SK-N-SH (cell line): Measurements from ENCODE around the gene PRKRIP1. TPM values are rescaled to one million over a fixed set of nuclear protein-coding genes. Genes with fewer than 3 reads are reported as not detected.
"Not testable (repeated sequence)": the region's sequence is repeated elsewhere in the genome, so short reads cannot be mapped to it uniquely, and the experiment has no call there.

Source experiments
- CTCF ChIA-PET: fragments of 300-600, 350-600 bp; formaldehyde crosslinking; extraction: SDS; loops from one replicate; lab custom pipeline; 2021; lab: Yijun Ruan, JAX
- POLR2A ChIA-PET: fragments of 350-600 bp; sonication (Branson Sonifier 250); formaldehyde crosslinking; extraction: SDS; loops from one replicate; lab custom pipeline; 2020; ENCODE audit warnings: antibody characterized with exemption, inconsistent platforms; lab: Yijun Ruan, JAX
- DNase-seq: peaks from one replicate; pipeline ENCODE4 v3.0.0; 2012
- H2AFZ ChIP-seq: fragments of 200-600 bp; sonication (generic); 2 replicates; pipeline ENCODE4 v1.8.1; 2016; ENCODE audit warnings: antibody characterized with exemption, mild to moderate bottlenecking, low read depth
- H3F3A ChIP-seq: fragments of 200-600 bp; sonication (generic); replicated peaks from 2 replicates; pipeline ENCODE3; 2016; ENCODE audit warnings: antibody characterized with exemption, mild to moderate bottlenecking; ENCODE audit not compliant: insufficient read depth
- H3K27ac ChIP-seq, 2 experiments: fragments of 200-500 bp in 1 of 2; fragments of 200-600 bp in 1 of 2; sonication (Bioruptor generic) in 1 of 2; sonication (generic), shearing (Covaris generic) in 1 of 2; 2 replicates each; pipeline versions ENCODE4 v1.5.1 to v1.6.1; 2014 to 2016; ENCODE audit warnings: low read depth in 2 of 2, inconsistent platforms in 1 of 2, low read length in 1 of 2, mild to moderate bottlenecking in 1 of 2, mixed read lengths in 1 of 2
- H3K27me3 ChIP-seq: fragments of 200-600 bp; sonication (generic), shearing (Covaris generic); 2 replicates; pipeline ENCODE4 v1.6.1; 2016; ENCODE audit warnings: mixed run types; ENCODE audit not compliant: insufficient read depth
- H3K36me3 ChIP-seq, 2 experiments: fragments of 200-500 bp in 1 of 2; fragments of 200-600 bp in 1 of 2; sonication (Bioruptor generic) in 1 of 2; sonication (generic) in 1 of 2; replicated peaks in 1 of 2; 2 replicates each; pipeline versions ENCODE3 to v1.5.1; 2014 to 2016; ENCODE audit warnings: low read length in 1 of 2, mild to moderate bottlenecking in 1 of 2; ENCODE audit not compliant: insufficient read depth in 2 of 2, control insufficient read depth in 1 of 2
- H3K4me1 ChIP-seq, 2 experiments: fragments of 200-500 bp in 1 of 2; fragments of 200-600 bp in 1 of 2; sonication (Bioruptor generic) in 1 of 2; sonication (generic), shearing (Covaris generic) in 1 of 2; 2 replicates each; pipeline versions ENCODE4 v1.5.1 to v1.6.1; 2014 to 2016; ENCODE audit warnings: low read depth in 1 of 2, low read length in 1 of 2, mixed run types in 1 of 2; ENCODE audit not compliant: insufficient read depth in 2 of 2, control insufficient read depth in 1 of 2
- H3K4me2 ChIP-seq: fragments of 200-600 bp; sonication (generic), shearing (Covaris generic); 2 replicates; pipeline ENCODE4 v1.6.1; 2017; ENCODE audit warnings: mixed run types
- H3K4me3 ChIP-seq, 2 experiments: fragments of 200-500 bp in 1 of 2; fragments of 200-600 bp in 1 of 2; sonication (Bioruptor generic) in 1 of 2; sonication (generic), shearing (Covaris generic) in 1 of 2; 2 replicates each; pipeline versions ENCODE4 v1.5.1 to v1.8.1; 2014 to 2016; ENCODE audit warnings: low read depth in 2 of 2, inconsistent platforms in 1 of 2, low read length in 1 of 2, mild to moderate bottlenecking in 1 of 2, mixed read lengths in 1 of 2, moderate library complexity in 1 of 2
- H3K79me2 ChIP-seq: fragments of 200-600 bp; sonication (generic); 2 replicates; pipeline ENCODE4 v1.8.1; 2017; ENCODE audit warnings: mild to moderate bottlenecking; ENCODE audit not compliant: insufficient read depth
- H3K9ac ChIP-seq: fragments of 200-600 bp; sonication (generic); 2 replicates; pipeline ENCODE4 v1.6.1; 2017; ENCODE audit warnings: mixed run types
- H3K9me2 ChIP-seq: fragments of 200-600 bp; sonication (generic); 2 replicates; pipeline ENCODE4 v1.6.1; 2017; ENCODE audit warnings: mixed run types
- H3K9me3 ChIP-seq: fragments of 200-600 bp; sonication (generic); 2 replicates; pipeline ENCODE4 v1.6.1; 2017; ENCODE audit warnings: mixed run types, mild to moderate bottlenecking, moderate library complexity
- H4K20me1 ChIP-seq: fragments of 200-600 bp; sonication (generic); 2 replicates; pipeline ENCODE4 v1.6.1; 2017; ENCODE audit warnings: mild to moderate bottlenecking, mixed run types; ENCODE audit not compliant: insufficient read depth
- WGBS: methylation state at CpG from one replicate; pipeline ENCODE4 v1.1.6; 2017; ENCODE audit warnings: low lambda C conversion rate; 5-methylcytosine and 5-hydroxymethylcytosine counted together
- polyA plus RNA-seq, 3 experiments: library from polyadenylated mRNA; depleted of rRNA; stranded (reverse); fragments of >200 nt; gene quantifications; 2 replicates each; pipeline ENCODE4 v1.2.3, GENCODE V29; 2012

The PRKRIP1 gene
- polyA plus RNA-seq, 1 of the 3 experiments (the other 2 are of a cell fraction): 41.2 TPM

GRCh38 chr7:102364394-102364886 lies 31.7 kb upstream of the PRKRIP1 start:
- H3K4me1 ChIP-seq, POLR2A ChIA-PET, H3F3A ChIP-seq, H3K9me3 ChIP-seq, H3K27me3 ChIP-seq, H4K20me1 ChIP-seq, DNase-seq, H3K9me2 ChIP-seq: not testable (repeated sequence)
- Histone ChIP-seq H3K4me2 (peak overlapping the region; percentile 78), H3K4me3 (peak overlapping the region; percentile 72 to 92), H2AFZ (0 out of 2 replicates have a peak overlapping the region, but pooled peaks have one; percentile 22), H3K79me2 (peaks cover 37% of the 10 kb centered on the region), H3K36me3 (peaks cover 0 to 13% of the 10 kb centered on the region in 2 experiments), H3K27ac (peak overlapping the region; percentile 69 to 85; a peak in 3 of 4 replicates), H3K9ac (peak overlapping the region; percentile 83)
- 2% methylated on average over 20 of the region's 20 CpGs for WGBS
- CTCF ChIA-PET: interaction anchor here (0.6 to 1.3 kb wide), 2 partner anchors 80 to 819 kb away, joined by 3 read pairs; no protein-coding TSS in a partner anchor

DNA sequence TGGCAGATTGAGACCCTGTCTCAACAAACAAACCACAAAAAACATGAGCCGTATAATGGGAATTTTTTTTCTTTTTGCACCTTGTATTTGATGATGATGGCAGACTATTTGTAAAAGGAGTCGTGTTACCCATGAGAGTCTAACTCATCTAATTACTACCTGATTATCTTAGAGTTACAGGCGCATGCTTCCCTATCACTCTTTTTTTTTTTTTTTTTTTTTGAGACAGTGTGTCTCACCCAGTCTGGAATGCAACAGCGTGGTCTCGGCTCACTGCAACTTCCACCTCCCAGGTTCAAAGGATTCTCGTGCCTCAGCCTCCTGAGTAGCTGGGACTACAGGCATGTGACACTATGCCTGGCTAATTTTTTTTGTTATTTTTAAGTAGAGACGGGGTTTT lies 30.8 kb upstream of the PRKRIP1 start:
- H3K9ac ChIP-seq: peak overlapping the region; percentile 21; the same call in 1 of the 2 replicates
- H3K4me1 ChIP-seq, DNase-seq, H2AFZ ChIP-seq, H3F3A ChIP-seq, H4K20me1 ChIP-seq, H3K27ac ChIP-seq, H3K9me3 ChIP-seq, CTCF ChIA-PET, H3K27me3 ChIP-seq, H3K9me2 ChIP-seq, POLR2A ChIA-PET: not testable (repeated sequence)
- 59% methylated on average over 7 of the region's 7 CpGs for WGBS
- peak overlapping the region; percentile 78 for H3K4me2 ChIP-seq
- peak overlapping the region in 1 of 2 experiments; percentile 25; a peak in 1 of 4 replicates for H3K4me3 ChIP-seq
- peaks cover 44% of the 10 kb centered on the region for H3K79me2 ChIP-seq
- H3K36me3 ChIP-seq: peaks cover 2 to 17% of the 10 kb centered on the region in 2 experiments

DNA sequence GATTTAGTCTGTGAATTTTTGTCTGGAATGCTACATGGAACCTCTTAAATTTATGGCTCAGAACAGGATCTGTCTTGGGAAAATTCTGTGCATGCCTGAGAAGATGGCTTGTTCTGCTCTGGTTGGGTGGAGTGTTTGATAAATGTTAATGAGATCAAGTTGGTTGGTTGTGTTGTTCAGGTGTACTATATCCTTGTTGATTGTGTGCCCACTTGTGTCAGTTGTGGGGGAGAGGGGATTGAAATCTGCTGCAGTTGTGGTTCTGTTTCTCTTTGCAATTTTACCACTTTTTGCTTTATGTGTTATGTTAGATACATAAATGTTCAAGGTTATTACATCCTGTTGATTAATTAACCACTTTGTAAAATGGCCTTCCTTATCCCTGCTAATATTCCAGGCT lies 26.1 kb upstream of the PRKRIP1 start:
- H3K27ac ChIP-seq, H3K9ac ChIP-seq, H3K4me2 ChIP-seq, H3K9me3 ChIP-seq, H3K4me1 ChIP-seq, H3F3A ChIP-seq, DNase-seq, H3K4me3 ChIP-seq, H3K27me3 ChIP-seq, H3K9me2 ChIP-seq, POLR2A ChIA-PET, H2AFZ ChIP-seq, H4K20me1 ChIP-seq: not testable (repeated sequence)
- Histone ChIP-seq H3K79me2 (peaks cover 65% of the 10 kb centered on the region), H3K36me3 (peaks cover 5 to 33% of the 10 kb centered on the region in 2 experiments)
- CTCF ChIA-PET: interaction anchor here (0.5 kb wide), 1 partner anchor 687 kb away, joined by 4 read pairs; no protein-coding TSS in a partner anchor

GRCh38 chr7:102372796-102373195 lies 23.4 kb upstream of the PRKRIP1 start:
- H3K9me2 ChIP-seq, CTCF ChIA-PET, H3F3A ChIP-seq, H3K4me2 ChIP-seq, H3K27me3 ChIP-seq, H3K27ac ChIP-seq, H4K20me1 ChIP-seq, H3K9ac ChIP-seq, DNase-seq, H3K9me3 ChIP-seq, H3K4me1 ChIP-seq, H3K4me3 ChIP-seq, H2AFZ ChIP-seq: not testable (repeated sequence)
- POLR2A ChIA-PET: interaction anchor here (0.6 kb wide), 1 partner anchor 8 kb away, joined by 3 read pairs; no protein-coding TSS in a partner anchor
- WGBS: 70% methylated on average over 2 of the region's 2 CpGs
- Histone ChIP-seq H3K79me2 (peaks cover 54% of the 10 kb centered on the region), H3K36me3 (peaks cover 15 to 42% of the 10 kb centered on the region in 2 experiments)
